Common myeloid progenitor, CD34-positive (primary cell): ENCODE measurements around the gene CLDN17.

Experiments used
- CTCF ChIA-PET: fragments of 350-600 bp; sonication (Branson Sonifier 250); formaldehyde crosslinking; loops from one replicate; lab custom pipeline; 2021; ENCODE audit warnings: antibody characterized with exemption; lab: Charles Lee
- POLR2A ChIA-PET: fragments of 350-600 bp; sonication (Branson Sonifier 250); formaldehyde crosslinking; loops from one replicate; lab custom pipeline; 2021; ENCODE audit warnings: antibody characterized with exemption; lab: Charles Lee
- DNase-seq, 3 donors: peaks; one replicate each; pipeline versions ENCODE4 v3.0.0 to v3.0.0-alpha.2; 2013
- H3K27ac ChIP-seq, 2 experiments: 1 replicate in 1 of 2; 2 replicates in 1 of 2; pipeline ENCODE4 v1.7.0; 2013; ENCODE audit warnings: inconsistent platforms in 2 of 2, low read length in 2 of 2, mild to moderate bottlenecking in 2 of 2, low read depth in 1 of 2, moderate library complexity in 1 of 2; ENCODE audit not compliant: severe bottlenecking in 2 of 2, insufficient read depth in 1 of 2, poor library complexity in 1 of 2
- H3K27me3 ChIP-seq, 5 experiments: replicated peaks in 2 of 5; 1 replicate in 3 of 5; 2 replicates in 2 of 5; pipeline versions ENCODE4 v1.6.1 to v1.7.0; 2013; ENCODE audit warnings: low read length in 4 of 5, mild to moderate bottlenecking in 2 of 5, moderate library complexity in 2 of 5, inconsistent platforms in 1 of 5; ENCODE audit not compliant: insufficient read depth in 5 of 5, control insufficient read depth in 4 of 5
- H3K36me3 ChIP-seq, 4 experiments: 1 replicate in 2 of 4; 2 replicates in 2 of 4; pipeline versions ENCODE4 v1.6.1 to v1.7.0; 2013; ENCODE audit warnings: low read length in 3 of 4, control low read depth in 1 of 4, mild to moderate bottlenecking in 1 of 4; ENCODE audit not compliant: control insufficient read depth in 4 of 4, insufficient read depth in 4 of 4
- H3K4me1 ChIP-seq, 4 experiments: 1 replicate in 3 of 4; 2 replicates in 1 of 4; pipeline versions ENCODE4 v1.6.1 to v1.7.1; 2013; ENCODE audit warnings: low read length in 3 of 4, mild to moderate bottlenecking in 3 of 4, control low read depth in 1 of 4, inconsistent platforms in 1 of 4, moderate library complexity in 1 of 4; ENCODE audit not compliant: control insufficient read depth in 4 of 4, insufficient read depth in 4 of 4; ENCODE audit errors: control extremely low read depth in 1 of 4
- H3K4me3 ChIP-seq, 7 experiments: 1 replicate in 4 of 7; 2 replicates in 3 of 7; pipeline versions ENCODE4 v1.5.1 to v1.7.0; 2013; ENCODE audit warnings: mild to moderate bottlenecking in 7 of 7, low read length in 6 of 7, moderate library complexity in 6 of 7, inconsistent platforms in 2 of 7, low read depth in 2 of 7, control low read depth in 1 of 7; ENCODE audit not compliant: insufficient read depth in 4 of 7, control insufficient read depth in 1 of 7; ENCODE audit errors: extremely low read depth in 1 of 7
- H3K9me3 ChIP-seq, 5 experiments: 1 replicate in 4 of 5; 2 replicates in 1 of 5; pipeline versions ENCODE4 v1.6.1 to v1.7.1; 2013; ENCODE audit warnings: low read length in 4 of 5, mild to moderate bottlenecking in 2 of 5, inconsistent platforms in 1 of 5, low read depth in 1 of 5, moderate library complexity in 1 of 5; ENCODE audit not compliant: control insufficient read depth in 4 of 5, insufficient read depth in 2 of 5; ENCODE audit errors: control extremely low read depth in 1 of 5
- WGBS: methylation state at CpG from one replicate; pipeline ENCODE4 v1.1.5; 2013; ENCODE audit not compliant: insufficient coverage; 5-methylcytosine and 5-hydroxymethylcytosine counted together

The CLDN17 gene

DNA sequence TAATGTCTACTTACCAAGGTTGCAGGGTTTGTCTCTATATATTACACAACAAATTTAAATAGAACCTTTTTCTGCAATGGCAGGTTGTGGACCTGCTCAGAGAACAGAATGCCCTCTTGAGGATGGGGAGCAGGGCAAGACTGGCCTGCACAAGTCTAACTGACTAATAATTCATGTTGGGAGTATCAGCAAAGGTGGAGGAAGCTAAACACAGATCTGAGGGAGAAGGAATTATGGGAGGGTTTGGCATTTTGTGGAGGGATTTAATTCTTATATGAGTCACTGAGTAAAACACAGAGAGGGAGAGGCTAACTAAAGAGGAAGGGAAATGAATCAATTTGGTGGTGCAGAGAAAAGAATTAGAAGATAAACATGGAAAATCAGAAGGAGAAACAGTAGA is 40.0 kb downstream of the CLDN17 start:
- no peaks in the 10 kb centered on the region for H3K9me3 ChIP-seq
- ChIA-PET CTCF (no interaction called here), POLR2A (no interaction called here)
- DNase-seq: no peak
- H3K4me1 ChIP-seq: no peaks in the 10 kb centered on the region
- H3K36me3 ChIP-seq: no peaks in the 10 kb centered on the region
- no peaks in the 10 kb centered on the region for H3K27me3 ChIP-seq
- no peak overlapping the region for H3K4me3 ChIP-seq
- no peak overlapping the region for H3K27ac ChIP-seq

DNA sequence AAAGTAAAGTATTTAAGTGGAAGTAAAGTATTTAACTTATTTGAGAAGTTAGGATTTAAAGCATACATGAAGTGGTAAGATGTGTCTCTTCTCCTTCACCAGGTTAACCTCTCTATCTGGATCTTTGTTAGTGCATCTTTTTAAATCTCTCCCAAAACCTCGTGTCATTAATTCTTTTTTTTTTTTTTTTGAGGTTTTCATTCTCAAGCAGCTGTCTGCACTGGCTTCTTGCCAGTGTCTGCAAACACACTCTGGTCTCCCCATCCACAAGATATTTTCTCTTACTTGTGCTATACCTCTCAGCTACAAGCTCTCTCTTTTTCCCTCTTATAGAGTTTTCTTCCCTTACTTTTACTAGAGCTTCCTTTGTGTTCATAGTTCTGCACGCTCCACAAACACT is 49.0 kb downstream of the CLDN17 start:
- Histone ChIP-seq H3K36me3 (no peaks in the 10 kb centered on the region), H3K4me1 (no peaks in the 10 kb centered on the region), H3K9me3 (no peaks in the 10 kb centered on the region), H3K27me3 (no peaks in the 10 kb centered on the region), H3K27ac (no peak overlapping the region), H3K4me3 (no peak overlapping the region)
- CTCF ChIA-PET: no interaction called here
- POLR2A ChIA-PET: no interaction called here
- 74% methylated on average over 2 of the region's 2 CpGs for WGBS
- DNase-seq: no peak

DNA sequence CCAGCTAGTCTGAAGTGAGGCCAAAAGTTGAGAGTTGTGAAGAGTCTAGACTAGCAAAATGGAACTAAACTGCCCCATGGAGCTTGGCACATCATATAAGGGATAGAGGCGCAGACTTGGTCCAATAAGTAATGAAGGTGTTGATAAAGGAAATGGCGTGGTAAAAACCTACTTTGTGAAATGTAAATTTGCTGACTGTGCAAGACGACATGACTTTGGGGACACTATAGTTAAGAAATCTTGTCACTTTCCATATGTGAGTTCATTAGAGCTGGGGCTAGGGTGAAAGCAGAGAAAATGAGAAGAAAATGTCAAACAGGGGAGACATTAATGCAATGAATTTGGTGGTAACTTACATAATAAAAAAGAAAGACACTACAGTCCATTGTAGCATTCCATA is 50.1 kb downstream of the CLDN17 start:
- no peak for DNase-seq
- Histone ChIP-seq H3K36me3 (no peaks in the 10 kb centered on the region), H3K4me3 (no peak overlapping the region), H3K27me3 (no peaks in the 10 kb centered on the region), H3K4me1 (no peaks in the 10 kb centered on the region), H3K9me3 (no peaks in the 10 kb centered on the region), H3K27ac (no peak overlapping the region)
- WGBS: 100% methylated on average over 3 of the region's 3 CpGs
- ChIA-PET CTCF (no interaction called here), POLR2A (no interaction called here)
